AG04450 (cell line): Measurements from ENCODE around the gene DTNBP1. TPM values are rescaled to one million over a fixed set of nuclear protein-coding genes. Genes with fewer than 3 reads are reported as not detected.
A peak's percentile ranks its signal among the peaks of the same experiment; 100 is the strongest.

ENCODE experiments used
- CTCF ChIA-PET: fragments of 300-600, 350-600 bp; formaldehyde crosslinking; extraction: SDS; loops from one replicate; lab custom pipeline; 2022; ENCODE audit warnings: antibody characterized with exemption, inconsistent platforms; lab: Charles Lee
- POLR2A ChIA-PET: fragments of 350-600 bp; formaldehyde crosslinking; extraction: SDS; loops from one replicate; lab custom pipeline; 2021; ENCODE audit warnings: antibody characterized with exemption, inconsistent platforms; lab: Yijun Ruan, JAX
- DNase-seq: peaks from one replicate; pipeline ENCODE4 v3.0.0-alpha.2; 2011; ENCODE audit warnings: low read depth, low spot score
- H3K27ac ChIP-seq: one replicate; pipeline ENCODE4 v1.5.1; 2012; ENCODE audit warnings: low read depth, low read length, control low read depth
- H3K27me3 ChIP-seq: one replicate; pipeline ENCODE4 v1.6.0; 2012; ENCODE audit warnings: low read length; ENCODE audit not compliant: control insufficient read depth, insufficient read depth
- H3K4me3 ChIP-seq: 2 replicates; pipeline ENCODE4 v1.5.1; 2011; ENCODE audit warnings: mild to moderate bottlenecking, low read depth, low read length, control low read depth
- H3K9me3 ChIP-seq: 2 replicates; pipeline ENCODE4 v1.5.1; 2012; ENCODE audit warnings: low read length; ENCODE audit not compliant: control insufficient read depth, insufficient read depth
- CTCF ChIP-seq: IDR thresholded peaks from 2 replicates; pipeline ENCODE4 v1.5.1; 2011; ENCODE audit warnings: low read depth, low read length, control low read depth, inconsistent platforms
- polyA plus RNA-seq: library from polyadenylated mRNA; depleted of rRNA; stranded (reverse); fragments of >200 nt; gene quantifications from 2 replicates; pipeline ENCODE4 v1.2.3, GENCODE V29; 2011

DTNBP1 gene
- polyA plus RNA-seq, 1 experiment = 15.2 TPM

GRCh38 chr6:15592610-15593009 lies 70.2 kb downstream of the DTNBP1 start:
- Histone ChIP-seq H3K27ac (no peak overlapping the region), H3K4me3 (no peak overlapping the region), H3K27me3 (no peaks in the 10 kb centered on the region), H3K9me3 (no peaks in the 10 kb centered on the region)
- ChIA-PET CTCF (no interaction called here), POLR2A (no interaction called here)
- no peak for TF ChIP-seq CTCF
- no peak for DNase-seq

- Histone ChIP-seq H3K27ac (peak overlapping the region; percentile 31), H3K9me3 (no peaks in the 10 kb centered on the region), H3K4me3 (no peak overlapping the region), H3K27me3 (no peaks in the 10 kb centered on the region)
- POLR2A ChIA-PET = no interaction called here
- DNase-seq = peak; percentile 43
- TF ChIP-seq CTCF = no peak
- CTCF ChIA-PET = no interaction called here
These were observed 73.7 kb downstream of the DTNBP1 start for GRCh38 chr6:15588971-15589634.

GRCh38 chr6:15586503-15586902 lies 76.3 kb downstream of the DTNBP1 start:
- Histone ChIP-seq H3K9me3 (no peaks in the 10 kb centered on the region), H3K4me3 (no peak overlapping the region), H3K27ac (no peak overlapping the region), H3K27me3 (no peaks in the 10 kb centered on the region)
- TF ChIP-seq CTCF = no peak
- no peak for DNase-seq
- POLR2A ChIA-PET = no interaction called here
- CTCF ChIA-PET = no interaction called here

GRCh38 chr6:15585760-15586214 lies 77.0 kb downstream of the DTNBP1 start:
- no peak for DNase-seq
- ChIA-PET CTCF (no interaction called here), POLR2A (no interaction called here)
- Histone ChIP-seq H3K27ac (no peak overlapping the region), H3K4me3 (no peak overlapping the region), H3K27me3 (no peaks in the 10 kb centered on the region), H3K9me3 (no peaks in the 10 kb centered on the region)
- no peak for TF ChIP-seq CTCF

- TF ChIP-seq CTCF = no peak
- ChIA-PET POLR2A (no interaction called here), CTCF (no interaction called here)
- DNase-seq = no peak
- Histone ChIP-seq H3K27ac (no peak overlapping the region), H3K9me3 (no peaks in the 10 kb centered on the region), H3K27me3 (no peaks in the 10 kb centered on the region), H3K4me3 (no peak overlapping the region)
These were observed 80.3 kb downstream of the DTNBP1 start for GRCh38 chr6:15582499-15582898.
